Measurements from ENCODE around the gene NARF.

GRCh38 chr17:82517230-82517865 is 58.8 kb downstream of the NARF start:
- no peak for TF ChIP-seq POLR2A (IDR thresholded peaks at IDR 0.05)
- TF ChIP-seq CTCF (IDR thresholded peaks at IDR 0.05), result no peak

Data from uterus (tissue), 2 donors.